Endometrial microvascular endothelial cells (primary cell): Measurements from ENCODE around the gene PHF12. TPM values are rescaled to one million over a fixed set of nuclear protein-coding genes. Genes with fewer than 3 reads are reported as not detected.

Experiments used
- total RNA-seq: library from RNA; depleted of rRNA; stranded (reverse); fragments of >200 nt; gene quantifications from one replicate; pipeline ENCODE4 v1.2.3, GENCODE V29; 2015; ENCODE audit errors: inconsistent ontology term

PHF12 gene
- total RNA-seq, 1 donor from 2014 or later = 14.4 TPM

Other genes starting within 250 kb of the PHF12 start
- gene PROCA1, start 239.6 kb downstream of the PHF12 start, total RNA-seq = not detected
- 31.1 TPM for gene RAB34, start 233.7 kb downstream of the PHF12 start, total RNA-seq
- gene RPL23A, start 231.5 kb downstream of the PHF12 start, total RNA-seq = 308 TPM
- gene TLCD1, start 225.3 kb downstream of the PHF12 start, total RNA-seq = 7.7 TPM
- 1.0 TPM for gene NEK8, start 222.7 kb downstream of the PHF12 start, total RNA-seq
- gene TRAF4, start 207.5 kb downstream of the PHF12 start, total RNA-seq = 14.3 TPM
- 23.0 TPM for gene FAM222B, start 108.7 kb downstream of the PHF12 start, total RNA-seq
- 120 TPM for gene ERAL1, start 96.5 kb downstream of the PHF12 start, total RNA-seq
- 102 TPM for gene FLOT2, start 53.8 kb downstream of the PHF12 start, total RNA-seq
- gene DHRS13, start 48.4 kb downstream of the PHF12 start, total RNA-seq = 11.3 TPM
- gene SEZ6, start 54.5 kb upstream of the PHF12 start, total RNA-seq = not detected
- gene PIPOX, start 91.6 kb upstream of the PHF12 start, total RNA-seq = 1.5 TPM
- gene MYO18A, start 228.9 kb upstream of the PHF12 start, total RNA-seq = 8.3 TPM